Stimulated activated naive CD8-positive, alpha-beta T cell treated with anti-CD3 and anti-CD28 coated beads, Interleukin-15, Interleukin-2, amounts not matched to agents 100 ng/mL and 50 ng/mL, for 24 hours (primary cell): Measurements from ENCODE around the gene SULT1E1.
"Not testable (repeated sequence)": the region's sequence is repeated elsewhere in the genome, so short reads cannot be mapped to it uniquely, and the experiment has no call there.

Source experiments
- H3K27ac Mint-ChIP-seq: one replicate; pipeline ENCODE4 v1.8.0; 2021; ENCODE audit warnings: mild to moderate bottlenecking, mixed read lengths
- H3K27me3 Mint-ChIP-seq: one replicate; pipeline ENCODE4 v1.8.0; 2021; ENCODE audit warnings: mixed read lengths
- H3K36me3 Mint-ChIP-seq: one replicate; pipeline ENCODE4 v1.8.0; 2021; ENCODE audit warnings: low read depth, mixed read lengths
- H3K4me1 Mint-ChIP-seq: one replicate; pipeline ENCODE4 v1.8.0; 2021; ENCODE audit warnings: low read depth, mixed read lengths
- H3K4me3 Mint-ChIP-seq: one replicate; pipeline ENCODE4 v1.8.0; 2021; ENCODE audit warnings: mild to moderate bottlenecking, mixed read lengths
- H3K9me3 Mint-ChIP-seq: one replicate; pipeline ENCODE4 v1.8.0; 2021; ENCODE audit warnings: mixed read lengths

Gene SULT1E1

GRCh38 chr4:69831270-69831627, 28.7 kb downstream of the SULT1E1 start:
- H3K9me3 Mint-ChIP-seq = no peaks in the 10 kb centered on the region
- peaks cover 3% of the 10 kb centered on the region for H3K27me3 Mint-ChIP-seq
- H3K4me1 Mint-ChIP-seq = peaks cover 12% of the 10 kb centered on the region
- peak overlapping the region; percentile 82 for H3K4me3 Mint-ChIP-seq
- H3K27ac Mint-ChIP-seq = no peak overlapping the region
- H3K36me3 Mint-ChIP-seq = no peaks in the 10 kb centered on the region

DNA sequence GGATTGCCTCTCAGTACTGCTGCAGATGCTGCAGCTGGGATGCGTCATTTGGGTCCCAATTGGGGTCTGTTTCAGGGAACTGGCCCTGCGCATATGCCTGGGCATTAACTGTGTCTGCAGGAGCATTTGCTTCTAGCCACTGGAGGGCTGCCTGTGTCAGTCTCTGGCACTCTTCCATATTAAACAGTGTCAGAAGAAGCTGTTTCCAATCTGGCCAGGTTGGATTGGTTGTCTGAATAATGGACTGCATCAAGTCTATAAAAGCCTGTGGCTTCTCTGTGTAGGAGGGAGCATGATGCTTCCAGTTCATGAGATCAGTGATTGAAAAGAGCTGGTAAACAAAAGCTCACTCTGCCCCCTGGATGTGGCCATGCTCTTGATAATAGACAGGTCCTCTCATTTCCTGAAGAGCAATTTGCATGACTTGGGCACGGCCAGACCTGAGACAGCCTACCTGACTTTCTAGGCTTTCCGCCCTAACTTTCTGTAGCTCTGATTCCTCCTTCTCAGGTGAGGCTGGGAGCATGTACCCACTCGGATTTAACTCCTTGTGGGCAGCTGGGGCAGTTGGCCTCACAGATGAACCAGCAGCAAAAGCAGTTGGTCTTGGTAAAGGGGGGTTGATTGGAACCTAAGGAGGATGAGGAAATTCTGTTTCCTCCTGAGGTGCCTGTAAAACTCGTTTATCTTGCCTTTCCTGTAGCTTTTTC, 29.2 kb downstream of the SULT1E1 start:
- H3K27me3 Mint-ChIP-seq = peaks cover 3% of the 10 kb centered on the region
- H3K27ac Mint-ChIP-seq = no peak overlapping the region
- no peaks in the 10 kb centered on the region for H3K9me3 Mint-ChIP-seq
- no peak overlapping the region for H3K4me3 Mint-ChIP-seq
- no peaks in the 10 kb centered on the region for H3K36me3 Mint-ChIP-seq
- H3K4me1 Mint-ChIP-seq = peaks cover 12% of the 10 kb centered on the region

- peaks cover 3% of the 10 kb centered on the region for H3K27me3 Mint-ChIP-seq
- no peaks in the 10 kb centered on the region for H3K9me3 Mint-ChIP-seq
- no peaks in the 10 kb centered on the region for H3K36me3 Mint-ChIP-seq
- peaks cover 13% of the 10 kb centered on the region for H3K4me1 Mint-ChIP-seq
- H3K4me3 Mint-ChIP-seq = no peak overlapping the region
- H3K27ac Mint-ChIP-seq = no peak overlapping the region
Measured at GRCh38 chr4:69830192-69830559, 29.8 kb downstream of the SULT1E1 start.

DNA sequence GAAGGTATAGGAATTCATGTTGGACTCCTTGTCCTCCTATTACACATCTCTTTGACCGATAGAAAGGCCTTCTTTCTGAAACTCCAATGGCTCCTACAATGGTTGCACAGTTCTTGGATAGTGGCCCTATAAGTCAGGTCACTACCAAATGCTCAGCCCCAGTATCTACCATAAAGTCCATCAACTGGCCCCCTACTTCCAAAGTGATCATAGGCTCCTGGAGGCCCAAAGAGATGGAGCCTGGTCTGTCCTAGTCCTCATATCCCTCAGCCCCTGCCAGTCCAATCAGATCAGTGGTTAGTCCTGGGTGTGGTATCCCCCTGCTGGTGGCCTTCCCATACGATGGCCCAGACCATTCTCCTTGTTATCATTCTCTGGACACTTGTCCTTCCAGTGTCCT, 30.3 kb downstream of the SULT1E1 start:
- Mint-ChIP-seq H3K36me3 (no peaks in the 10 kb centered on the region), H3K27me3 (peaks cover 3% of the 10 kb centered on the region), H3K4me1 (peaks cover 18% of the 10 kb centered on the region), H3K4me3 (no peak overlapping the region), H3K27ac (no peak overlapping the region), H3K9me3 (no peaks in the 10 kb centered on the region)

- H3K27me3 Mint-ChIP-seq = peaks cover 3% of the 10 kb centered on the region
- no peaks in the 10 kb centered on the region for H3K9me3 Mint-ChIP-seq
- H3K4me1 Mint-ChIP-seq = peaks cover 18% of the 10 kb centered on the region
- no peak overlapping the region for H3K4me3 Mint-ChIP-seq
- no peaks in the 10 kb centered on the region for H3K36me3 Mint-ChIP-seq
- H3K27ac Mint-ChIP-seq = no peak overlapping the region
Measured at GRCh38 chr4:69828828-69829227, 31.1 kb downstream of the SULT1E1 start.

DNA sequence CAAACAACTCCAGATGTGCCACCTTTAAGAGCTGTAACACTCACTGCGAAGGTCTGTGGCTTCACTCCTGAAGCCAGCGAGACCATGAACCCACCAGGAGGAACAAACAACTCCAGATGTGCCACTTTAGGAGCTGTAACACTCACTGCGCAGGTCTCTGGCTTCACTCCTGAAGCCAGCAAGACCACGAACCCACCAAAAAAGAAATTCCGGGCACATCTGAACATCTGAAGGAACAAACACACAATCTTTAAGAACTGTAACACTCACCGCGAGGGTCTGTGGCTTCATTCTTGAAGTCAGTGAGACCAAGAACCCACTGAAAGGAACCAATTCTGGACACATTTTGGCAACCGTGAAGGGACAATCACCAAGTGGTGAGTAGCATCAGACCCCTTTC, 34.9 kb downstream of the SULT1E1 start:
- H3K27ac Mint-ChIP-seq, H3K36me3 Mint-ChIP-seq, H3K4me3 Mint-ChIP-seq, H3K9me3 Mint-ChIP-seq, H3K27me3 Mint-ChIP-seq: not testable (repeated sequence)
- peaks cover 11% of the 10 kb centered on the region for H3K4me1 Mint-ChIP-seq

- Mint-ChIP-seq H3K27me3 (no peaks in the 10 kb centered on the region), H3K36me3 (no peaks in the 10 kb centered on the region), H3K4me3 (no peak overlapping the region), H3K9me3 (no peaks in the 10 kb centered on the region), H3K27ac (no peak overlapping the region), H3K4me1 (peaks cover 11% of the 10 kb centered on the region)
Measured at GRCh38 chr4:69823481-69824186, 36.3 kb downstream of the SULT1E1 start.

DNA sequence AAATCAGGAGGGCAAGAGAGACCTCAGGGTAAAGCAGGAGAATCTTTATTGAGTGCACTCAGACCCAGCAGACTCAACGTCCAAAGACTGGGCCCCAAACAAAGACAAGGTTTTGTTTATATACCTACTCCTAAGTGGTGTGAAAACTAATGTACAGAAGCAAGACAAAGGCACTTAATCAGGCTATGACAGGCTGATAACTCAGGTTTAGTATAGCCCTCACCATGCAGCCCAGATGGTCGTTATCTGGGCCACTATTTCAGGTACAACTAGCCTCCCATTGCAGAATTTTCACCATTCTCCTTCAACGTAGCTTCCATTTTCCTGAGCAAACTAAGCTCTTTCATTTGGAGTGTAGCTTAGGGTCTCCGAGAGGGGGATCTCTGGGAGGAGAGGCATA, 36.9 kb downstream of the SULT1E1 start:
- Mint-ChIP-seq H3K27ac (no peak overlapping the region), H3K9me3 (no peaks in the 10 kb centered on the region), H3K4me1 (peaks cover 11% of the 10 kb centered on the region), H3K27me3 (no peaks in the 10 kb centered on the region), H3K36me3 (no peaks in the 10 kb centered on the region), H3K4me3 (no peak overlapping the region)

- no peaks in the 10 kb centered on the region for H3K27me3 Mint-ChIP-seq
- H3K4me1 Mint-ChIP-seq = peaks cover 11% of the 10 kb centered on the region
- H3K27ac Mint-ChIP-seq = no peak overlapping the region
- no peaks in the 10 kb centered on the region for H3K36me3 Mint-ChIP-seq
- H3K4me3 Mint-ChIP-seq = no peak overlapping the region
- no peaks in the 10 kb centered on the region for H3K9me3 Mint-ChIP-seq
Measured at GRCh38 chr4:69822198-69822597, 37.7 kb downstream of the SULT1E1 start.

DNA sequence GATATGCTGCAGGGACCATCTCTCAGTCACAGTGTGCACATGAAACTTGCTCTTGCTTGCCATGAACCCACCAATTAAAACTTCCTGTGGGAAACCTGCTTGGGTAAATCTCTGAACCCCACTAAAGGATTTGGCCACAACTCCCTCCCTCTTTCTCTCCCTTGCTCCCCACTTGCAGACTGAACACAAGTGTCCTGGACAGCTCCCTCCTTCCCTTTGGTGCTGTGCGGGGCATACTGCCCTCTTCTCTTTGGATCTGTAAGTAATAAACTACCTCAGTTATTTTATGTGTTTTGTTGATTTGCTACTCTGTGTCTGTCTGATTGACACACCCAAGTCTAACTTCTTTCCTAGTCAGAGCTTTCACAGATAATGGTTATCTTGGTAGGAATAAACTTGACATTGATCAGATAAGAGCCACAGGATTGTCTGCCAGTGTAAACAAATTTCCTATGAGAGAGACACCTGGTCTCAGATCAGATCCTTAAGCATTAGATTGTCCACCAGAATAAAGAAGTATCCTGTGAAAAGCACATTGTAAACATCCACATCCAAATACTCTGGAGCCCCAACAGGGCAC, 41.8 kb downstream of the SULT1E1 start:
- no peaks in the 10 kb centered on the region for H3K27me3 Mint-ChIP-seq
- no peak overlapping the region for H3K27ac Mint-ChIP-seq
- H3K4me3 Mint-ChIP-seq = no peak overlapping the region
- H3K9me3 Mint-ChIP-seq = no peaks in the 10 kb centered on the region
- no peaks in the 10 kb centered on the region for H3K4me1 Mint-ChIP-seq
- H3K36me3 Mint-ChIP-seq = no peaks in the 10 kb centered on the region

GRCh38 chr4:69816236-69816635, 43.7 kb downstream of the SULT1E1 start:
- Mint-ChIP-seq H3K27me3 (no peaks in the 10 kb centered on the region), H3K4me3 (no peak overlapping the region), H3K9me3 (no peaks in the 10 kb centered on the region), H3K36me3 (no peaks in the 10 kb centered on the region), H3K4me1 (no peaks in the 10 kb centered on the region), H3K27ac (no peak overlapping the region)

- Mint-ChIP-seq H3K4me1 (no peaks in the 10 kb centered on the region), H3K9me3 (no peaks in the 10 kb centered on the region), H3K27me3 (no peaks in the 10 kb centered on the region), H3K27ac (no peak overlapping the region), H3K4me3 (no peak overlapping the region), H3K36me3 (no peaks in the 10 kb centered on the region)
Measured at GRCh38 chr4:69813628-69814027, 46.3 kb downstream of the SULT1E1 start.

GRCh38 chr4:69811166-69811565, 48.8 kb downstream of the SULT1E1 start:
- Mint-ChIP-seq H3K27me3 (no peaks in the 10 kb centered on the region), H3K9me3 (peaks cover 5% of the 10 kb centered on the region), H3K4me3 (no peak overlapping the region), H3K27ac (no peak overlapping the region), H3K36me3 (no peaks in the 10 kb centered on the region), H3K4me1 (no peaks in the 10 kb centered on the region)

DNA sequence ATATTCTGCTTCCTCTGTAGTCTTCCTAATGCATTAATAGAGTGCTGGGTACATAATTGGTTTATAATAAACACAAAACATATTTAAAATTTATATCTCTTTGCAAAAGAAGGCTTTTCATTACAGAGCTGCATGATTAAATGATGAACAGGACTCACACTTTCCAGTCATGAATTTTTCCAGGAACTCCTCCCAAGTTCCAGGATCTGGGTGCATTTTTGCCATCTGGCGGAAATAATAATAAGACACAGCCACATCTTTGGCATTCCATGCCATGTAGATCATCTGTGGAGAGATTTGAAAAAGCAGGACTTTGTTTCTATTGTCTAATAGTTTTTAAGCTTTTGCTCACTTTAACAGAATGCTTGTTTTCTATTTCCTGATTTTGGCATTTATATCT, 59.3 kb downstream of the SULT1E1 start:
- Mint-ChIP-seq H3K27me3 (no peaks in the 10 kb centered on the region), H3K36me3 (no peaks in the 10 kb centered on the region), H3K4me1 (no peaks in the 10 kb centered on the region), H3K4me3 (no peak overlapping the region), H3K27ac (no peak overlapping the region), H3K9me3 (peaks cover 5% of the 10 kb centered on the region)

DNA sequence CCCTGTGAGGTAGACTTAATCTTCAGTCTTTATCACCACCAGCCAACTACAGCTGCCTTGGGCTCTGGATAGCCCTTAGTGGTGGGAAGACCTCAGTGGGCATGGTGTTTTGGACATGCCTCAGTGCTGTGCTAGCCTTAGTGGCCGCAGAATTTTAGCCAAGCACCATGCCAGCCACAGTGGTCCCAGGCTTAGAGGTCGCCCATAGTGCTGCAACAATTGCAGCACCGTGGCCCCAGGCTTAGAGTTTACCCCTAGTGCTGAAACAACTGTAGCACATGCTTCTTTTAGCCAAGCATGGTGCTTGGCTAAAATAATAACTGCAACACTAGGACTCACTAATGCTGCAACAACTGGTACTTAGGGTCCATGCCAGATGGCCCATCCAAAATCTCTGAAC, 60.6 kb downstream of the SULT1E1 start:
- no peak overlapping the region for H3K27ac Mint-ChIP-seq
- no peaks in the 10 kb centered on the region for H3K4me1 Mint-ChIP-seq
- H3K9me3 Mint-ChIP-seq = peaks cover 5% of the 10 kb centered on the region
- no peaks in the 10 kb centered on the region for H3K27me3 Mint-ChIP-seq
- H3K36me3 Mint-ChIP-seq = no peaks in the 10 kb centered on the region
- no peak overlapping the region for H3K4me3 Mint-ChIP-seq

DNA sequence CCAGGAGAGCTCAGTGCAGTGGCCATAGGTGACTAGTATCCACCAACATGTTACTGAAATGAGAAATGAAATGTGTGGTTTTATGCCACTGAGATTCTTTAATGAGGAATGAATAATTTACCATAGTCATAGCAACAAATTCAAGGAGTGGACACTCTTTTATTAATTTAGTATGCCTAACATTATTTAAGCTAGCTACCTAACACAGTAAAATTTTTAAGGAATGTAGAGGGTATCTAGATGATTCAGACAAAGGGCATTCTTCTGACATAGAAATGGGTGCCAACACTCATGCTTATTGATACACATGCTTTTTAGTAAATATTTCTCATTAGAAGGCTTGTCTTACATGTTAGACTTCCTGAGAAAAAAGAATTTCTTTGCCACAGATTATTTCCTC, 66.2 kb downstream of the SULT1E1 start:
- H3K27me3 Mint-ChIP-seq = no peaks in the 10 kb centered on the region
- H3K9me3 Mint-ChIP-seq = peaks cover 2% of the 10 kb centered on the region
- H3K4me3 Mint-ChIP-seq = no peak overlapping the region
- no peak overlapping the region for H3K27ac Mint-ChIP-seq
- H3K4me1 Mint-ChIP-seq = no peaks in the 10 kb centered on the region
- H3K36me3 Mint-ChIP-seq = no peaks in the 10 kb centered on the region
